GM12874 (cell line): Measurements from ENCODE around the gene TAS2R8.

Experiments used
- CTCF ChIP-seq: IDR thresholded peaks from 2 replicates; pipeline ENCODE4 v1.5.1; 2011; ENCODE audit warnings: low read depth, mild to moderate bottlenecking, control low read depth, low read length, moderate library complexity; ENCODE audit not compliant: insufficient read depth

The TAS2R8 gene

GRCh38 chr12:10838461-10838860, 31.4 kb upstream of the TAS2R8 start:
- no peak for TF ChIP-seq CTCF

GRCh38 chr12:10829994-10830393, 22.9 kb upstream of the TAS2R8 start:
- TF ChIP-seq CTCF = no peak

- TF ChIP-seq CTCF = no peak
These were observed 19.2 kb upstream of the TAS2R8 start, which contains the start of gene TAS2R10 for GRCh38 chr12:10826258-10826657. Gene TAS2R10, minus strand, starts transcription at chr12:10826358. Its CDS starts 89 bp downstream, at chr12:10826269.

- TF ChIP-seq CTCF = no peak
These were observed 17.9 kb upstream of the TAS2R8 start for GRCh38 chr12:10824957-10825356.

- no peak for TF ChIP-seq CTCF
These were observed 4.9 kb upstream of the TAS2R8 start for GRCh38 chr12:10811883-10812536.

GRCh38 chr12:10810068-10810467, 3.0 kb upstream of the TAS2R8 start, which contains the start of gene TAS2R9:
Gene TAS2R9, minus strand, starts transcription at chr12:10810168. Its CDS starts 93 bp downstream, at chr12:10810075.
- TF ChIP-seq CTCF = no peak

- no peak for TF ChIP-seq CTCF
These were observed 4.5 kb downstream of the TAS2R8 start, which contains the start of gene TAS2R7 for GRCh38 chr12:10802587-10802986. Gene TAS2R7, minus strand, starts transcription at chr12:10802627. Its CDS starts 57 bp downstream, at chr12:10802570.

GRCh38 chr12:10801741-10802140, 5.3 kb downstream of the TAS2R8 start:
- TF ChIP-seq CTCF = no peak
